GM19372 (cell line): Measurements from ENCODE around the gene PLXNA2.

Source experiments
- ATAC-seq: cut with Tn5 transposase; IDR thresholded peaks from one replicate; pipeline ENCODE4 v1.9.1; 2021; ENCODE audit warnings: mild to moderate bottlenecking, low read depth, moderate library complexity; ENCODE audit not compliant: unreplicated experiment

Gene PLXNA2

DNA sequence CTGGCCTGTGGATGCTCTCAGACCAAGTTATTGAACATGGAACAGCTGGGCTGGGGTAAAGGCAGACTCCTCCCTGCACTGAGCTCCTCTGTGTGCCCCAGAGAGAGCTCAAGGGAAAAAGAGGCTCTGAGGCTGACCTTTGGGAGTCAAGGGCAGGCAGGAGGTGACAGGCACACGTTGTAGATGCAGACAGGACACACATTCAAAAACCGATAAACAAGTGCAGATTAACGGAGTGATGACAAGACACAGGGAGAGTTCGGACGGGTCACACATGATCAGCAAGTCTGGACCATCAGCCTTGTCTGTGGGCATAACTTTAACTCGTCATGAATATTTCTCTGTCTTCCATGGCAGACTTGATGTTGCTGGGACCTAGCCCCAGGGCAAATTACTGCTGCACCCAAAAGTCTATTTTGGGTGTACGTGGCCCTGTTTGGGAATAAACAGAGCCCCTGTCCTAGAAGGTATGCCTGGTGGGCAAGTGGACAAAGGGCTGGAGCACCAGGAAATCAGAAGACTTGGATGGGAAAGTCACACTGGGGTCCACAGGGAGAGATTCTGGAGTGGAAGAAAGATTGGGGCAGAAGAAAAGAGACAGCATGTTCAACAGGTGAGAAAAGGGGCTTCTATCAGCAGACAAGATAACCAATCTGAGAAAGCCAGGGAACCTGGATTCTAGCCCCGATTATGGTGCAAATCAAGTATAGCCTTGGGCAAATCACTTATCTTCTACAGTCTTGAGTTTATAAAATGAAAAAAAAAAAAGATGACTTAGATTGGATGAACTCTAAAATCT lies 74.9 kb downstream of the PLXNA2 start:
- ATAC-seq, result no peak

DNA sequence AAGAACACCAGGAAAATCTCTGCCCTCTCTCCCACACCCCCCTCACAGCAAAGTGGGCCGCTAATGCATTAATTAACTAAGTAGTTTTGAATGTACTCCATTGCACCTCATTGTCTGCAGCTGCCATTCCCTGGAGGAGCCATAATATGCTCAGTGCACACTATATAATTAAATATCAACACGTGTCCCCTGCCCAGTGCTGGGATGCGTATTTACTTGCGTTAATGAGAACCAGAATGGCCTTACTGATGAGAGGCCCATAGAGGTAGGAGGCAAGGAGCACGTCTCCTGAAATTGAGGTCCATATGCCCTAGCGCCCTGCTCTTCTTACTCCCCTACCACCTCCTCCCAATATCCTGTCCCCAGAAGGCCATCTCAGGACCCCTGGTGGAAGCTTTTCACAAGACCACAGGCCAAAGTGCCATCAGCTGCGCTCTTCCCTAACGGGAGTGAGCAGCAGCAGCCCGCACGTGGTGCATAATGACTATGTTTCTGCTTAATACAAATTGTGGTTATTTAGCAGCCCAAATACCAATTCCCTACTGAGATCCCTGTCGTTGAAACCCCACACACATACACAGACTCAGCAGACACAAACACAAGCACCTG lies 76.8 kb downstream of the PLXNA2 start:
- ATAC-seq, result no peak

DNA sequence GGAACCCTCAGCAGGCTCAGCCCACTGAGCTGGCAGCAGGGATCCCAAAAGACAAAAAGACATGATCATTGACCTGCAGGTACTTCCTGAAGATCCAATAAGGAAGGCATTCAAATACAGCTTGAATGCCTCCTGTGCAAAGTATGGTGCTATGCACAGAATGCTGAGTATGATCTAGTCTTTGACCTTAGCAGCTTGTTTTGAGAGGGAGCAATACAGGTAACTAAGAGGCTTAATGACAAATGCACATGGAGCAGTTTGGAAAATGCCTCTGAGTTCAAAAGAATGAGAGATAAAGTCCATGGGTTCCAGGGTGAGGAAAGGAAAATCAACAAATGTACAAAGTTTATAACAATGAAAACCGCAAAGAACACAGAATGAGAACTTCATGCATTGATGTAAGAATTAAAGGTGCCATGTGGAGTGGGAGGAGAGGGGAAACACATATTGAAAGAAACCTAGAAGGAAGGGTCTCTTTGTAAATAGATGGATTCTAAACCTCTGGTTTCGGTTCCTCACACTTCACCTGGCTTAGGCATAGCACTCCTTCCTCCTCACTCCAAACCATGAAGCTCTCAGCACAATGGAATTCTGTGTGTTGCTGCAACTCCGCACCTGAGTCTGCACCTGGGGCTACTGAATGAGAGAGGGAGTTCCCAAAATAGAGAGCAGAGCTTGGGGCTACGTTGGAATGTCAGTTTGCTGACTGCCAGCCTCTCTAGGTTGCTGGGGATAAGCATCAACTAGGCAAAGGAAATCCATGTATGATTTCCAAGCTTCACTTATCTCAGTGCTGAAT lies 77.6 kb downstream of the PLXNA2 start:
- ATAC-seq, result no peak

DNA sequence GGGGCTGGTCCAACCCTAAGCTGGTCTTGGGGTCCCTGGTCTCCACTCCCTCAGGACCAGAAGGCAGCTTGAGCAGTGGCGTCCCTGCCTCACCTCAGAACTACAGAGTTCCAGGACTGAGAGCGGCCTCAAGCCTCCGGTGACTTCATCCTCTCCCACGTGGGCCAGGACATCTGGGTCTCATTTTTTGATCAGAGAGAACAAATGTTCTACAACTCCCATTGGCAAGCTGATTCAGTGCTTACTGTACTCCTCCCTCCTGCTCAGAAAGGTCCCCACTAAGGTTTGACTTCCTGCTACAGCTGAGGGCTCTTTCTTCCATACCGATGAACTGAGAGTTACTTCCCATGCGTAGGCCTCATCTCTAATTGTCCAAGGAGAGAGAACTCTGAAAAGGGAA lies 78.5 kb downstream of the PLXNA2 start:
- no peak for ATAC-seq

DNA sequence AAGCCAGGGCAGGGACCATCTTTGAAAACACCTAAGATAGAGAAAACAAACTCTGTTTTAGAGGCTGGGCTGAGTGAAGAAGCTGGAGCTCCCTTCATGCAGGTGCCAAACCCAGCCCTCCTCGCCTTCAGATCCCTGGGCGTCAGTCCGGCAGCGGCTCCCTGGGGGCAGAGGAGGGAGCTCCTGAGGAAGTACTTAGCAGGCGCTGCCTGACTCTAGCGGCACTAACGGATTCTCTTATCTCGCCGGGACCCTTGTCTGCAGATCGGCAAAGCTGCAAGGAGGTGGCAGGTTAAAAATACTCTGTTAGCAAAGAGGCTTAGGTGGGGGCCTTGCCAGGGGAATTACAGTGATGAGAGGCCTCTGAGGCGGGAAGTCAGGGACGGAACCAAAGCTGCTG lies 79.6 kb downstream of the PLXNA2 start:
- ATAC-seq, result no peak

DNA sequence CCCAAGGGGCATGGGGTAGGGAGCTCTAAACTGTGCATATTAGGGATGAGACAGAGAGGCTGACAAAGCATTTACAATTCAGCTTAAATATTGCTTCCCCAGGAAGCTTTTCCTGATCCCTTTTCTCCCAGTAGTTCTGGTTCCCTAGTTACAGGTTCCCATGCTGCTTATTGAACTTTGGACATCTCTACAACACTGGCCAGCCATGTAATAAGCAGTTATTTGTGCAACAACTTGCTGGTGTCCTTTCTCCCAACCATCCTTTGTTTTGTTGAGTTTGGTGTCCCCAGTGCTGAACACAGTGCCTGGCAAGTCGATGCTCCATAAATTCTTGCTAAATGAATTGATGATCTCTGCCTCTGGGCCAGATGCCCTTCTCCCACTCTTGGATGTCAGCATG lies 80.6 kb downstream of the PLXNA2 start:
- no peak for ATAC-seq

DNA sequence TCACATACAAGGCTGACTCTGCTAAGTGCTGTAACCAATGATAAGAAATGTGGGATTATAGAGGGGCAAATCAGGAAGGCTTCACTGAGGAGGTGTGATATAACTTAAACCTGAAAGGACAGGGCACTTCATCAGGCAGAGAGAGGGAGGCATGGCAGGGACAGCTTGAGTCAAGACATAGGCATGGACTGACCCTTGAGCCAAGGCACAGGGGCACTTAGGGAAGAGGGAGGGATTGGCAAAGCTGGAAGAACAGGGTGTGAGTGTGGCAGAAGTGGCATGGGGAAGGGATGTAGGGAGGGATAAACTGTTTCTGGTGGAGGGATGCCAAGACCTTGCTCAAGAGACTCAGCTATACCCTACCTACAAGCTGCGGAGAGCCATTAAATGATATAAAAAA lies 81.3 kb downstream of the PLXNA2 start:
- no peak for ATAC-seq

DNA sequence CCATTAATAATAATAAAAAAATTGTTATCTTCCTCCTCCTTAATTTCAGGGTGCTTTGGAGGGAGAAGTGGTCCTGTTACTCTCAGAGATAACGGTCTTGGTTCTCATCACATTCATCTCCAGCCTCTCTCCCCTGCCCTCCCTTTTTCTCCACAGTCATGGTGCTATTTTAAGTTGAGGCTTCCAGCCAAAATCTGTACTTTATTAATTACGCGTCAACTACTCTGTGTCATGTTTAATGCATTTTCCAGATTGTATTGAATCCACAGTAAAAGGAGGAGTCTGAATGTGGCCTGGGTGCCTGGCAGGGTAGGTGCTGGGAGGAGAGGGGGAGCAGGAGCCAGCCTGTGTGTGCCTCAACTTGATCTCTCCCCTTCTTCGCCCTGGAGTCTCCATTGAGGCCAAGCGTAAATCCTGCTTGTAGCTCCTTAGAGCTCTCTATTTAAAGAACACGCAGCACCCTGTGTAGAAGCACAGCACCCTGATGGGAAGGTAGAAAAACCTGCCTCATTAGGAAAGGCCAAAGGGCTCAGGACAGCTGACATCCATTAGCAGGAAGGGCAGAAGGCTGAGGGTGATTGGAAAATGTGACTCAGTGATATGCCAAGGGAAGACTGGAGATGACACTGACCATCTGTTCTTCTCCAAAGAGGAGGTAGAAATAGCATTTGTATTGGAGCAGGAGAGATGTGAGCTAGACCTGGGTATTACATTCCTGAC lies 82.4 kb downstream of the PLXNA2 start:
- no peak for ATAC-seq

DNA sequence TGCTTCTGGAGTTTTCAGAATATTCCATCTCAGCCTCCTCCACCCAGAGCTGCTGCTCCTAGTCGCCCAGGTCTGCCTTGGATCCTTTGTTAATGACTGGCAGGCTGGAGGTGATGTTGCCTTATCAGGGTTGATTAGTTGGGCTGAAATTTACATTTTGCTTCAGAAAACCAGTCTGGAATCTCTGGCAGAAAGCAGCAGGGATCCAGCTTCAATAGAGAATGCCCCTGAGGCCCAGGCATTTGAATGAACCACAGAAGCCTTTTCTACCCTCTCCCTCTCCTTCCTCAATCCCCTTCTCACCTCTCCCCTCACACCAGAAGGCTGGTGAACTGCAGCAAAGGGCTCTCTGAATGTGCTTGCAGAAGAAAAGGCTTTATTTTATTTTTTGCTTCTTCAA lies 83.2 kb downstream of the PLXNA2 start:
- no peak for ATAC-seq

DNA sequence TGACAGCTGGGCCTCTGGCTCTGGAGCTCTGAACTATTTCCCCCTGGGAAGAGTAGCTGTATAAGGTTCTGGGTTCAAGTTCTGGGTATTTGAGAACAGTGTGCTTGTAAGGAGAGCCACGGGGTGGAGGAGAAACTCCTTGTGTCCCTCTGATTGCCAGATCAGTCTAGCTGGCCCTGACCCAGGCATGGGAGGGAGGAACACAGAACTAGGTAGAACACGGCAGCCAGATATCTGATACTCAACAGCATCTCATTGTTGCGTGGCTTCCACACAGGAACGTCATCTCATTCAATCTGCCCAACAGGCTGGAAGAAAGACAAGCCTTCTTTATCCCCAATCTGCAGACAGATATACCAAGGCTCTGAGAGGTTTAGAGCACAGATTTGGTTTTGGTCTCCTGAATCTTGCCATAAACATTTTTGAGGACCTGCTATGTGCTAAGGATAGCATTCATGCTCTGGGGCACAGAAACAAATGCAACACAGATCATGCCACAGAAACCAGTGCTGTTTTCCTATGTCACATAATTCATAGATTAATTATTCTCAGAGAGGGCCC lies 83.8 kb downstream of the PLXNA2 start:
- ATAC-seq, result no peak

DNA sequence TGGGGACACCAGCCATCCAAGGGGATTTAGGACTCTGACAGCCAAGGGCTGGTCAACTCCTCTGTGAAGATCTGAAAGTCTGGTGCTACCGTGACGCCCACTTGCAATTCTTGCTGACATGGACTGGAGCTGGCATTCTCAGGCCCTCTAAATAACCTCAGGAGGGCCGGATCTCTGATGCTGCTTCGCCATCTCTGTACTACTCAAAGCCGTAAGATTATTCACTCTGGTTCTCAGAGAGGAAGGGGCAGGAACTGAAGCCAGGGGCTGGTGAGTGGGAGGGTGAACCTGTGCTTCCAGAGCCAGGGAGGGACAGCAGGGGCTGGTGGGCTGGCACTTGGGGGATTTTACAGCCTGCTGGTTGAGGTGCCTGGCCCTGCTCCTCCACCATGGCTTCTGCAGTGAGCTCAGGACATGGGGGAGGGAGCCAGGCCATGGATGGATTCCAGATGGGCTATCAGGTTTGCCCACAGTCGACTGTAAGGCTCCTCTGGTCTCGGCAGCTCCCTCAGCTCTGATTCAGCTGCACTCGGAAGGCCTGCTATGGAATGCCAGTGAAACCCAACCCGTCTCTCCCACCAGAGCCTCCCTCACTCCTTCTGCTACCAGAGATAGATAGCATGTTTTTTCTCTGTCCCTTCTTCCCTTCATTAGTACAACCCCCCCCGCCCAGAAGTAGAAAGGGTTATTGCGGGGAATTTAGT lies 84.5 kb downstream of the PLXNA2 start:
- ATAC-seq, result no peak

DNA sequence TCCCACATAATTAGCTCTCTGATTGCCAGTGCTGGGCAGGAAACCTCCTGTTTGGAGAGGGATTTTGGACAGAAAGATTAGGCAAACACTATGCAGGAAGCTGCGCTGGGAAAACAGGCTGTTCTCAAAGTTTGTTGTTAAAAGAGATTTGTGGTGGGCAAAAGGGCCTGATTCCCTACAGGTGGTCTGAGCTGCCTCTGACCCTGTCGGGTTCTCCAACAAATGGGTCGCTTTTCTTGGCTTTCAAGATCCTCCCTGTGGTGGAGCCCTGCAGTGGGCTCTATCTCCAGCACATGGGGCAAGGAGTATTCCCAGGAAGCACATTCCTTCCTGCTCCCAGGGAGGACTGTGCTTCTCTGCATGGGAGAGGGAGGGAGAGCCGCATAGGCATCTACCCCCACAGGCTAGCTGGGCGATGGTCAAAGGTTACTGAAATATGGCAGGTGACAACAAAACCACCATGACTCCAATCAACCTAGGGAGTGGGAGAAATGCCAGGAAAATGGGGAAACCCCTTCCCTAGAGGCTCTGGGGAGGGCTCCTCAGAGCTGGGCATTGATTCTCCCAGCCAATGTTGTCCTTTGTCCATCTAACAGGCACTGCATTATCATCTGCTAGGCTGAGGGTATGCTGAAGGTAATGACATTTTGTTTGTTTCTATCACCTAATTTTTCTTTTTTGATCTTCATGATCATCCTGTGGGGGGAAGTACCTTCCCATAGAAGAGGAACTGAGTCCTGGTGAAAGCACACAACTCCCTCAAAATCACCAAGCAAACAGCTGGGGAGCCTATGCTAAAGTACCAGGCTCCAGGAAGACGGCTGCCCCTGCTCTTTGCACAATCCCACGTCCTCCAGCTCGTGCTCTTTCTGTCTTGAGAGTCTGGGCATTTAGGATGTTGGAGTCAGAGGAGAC lies 85.3 kb downstream of the PLXNA2 start:
- ATAC-seq, result no peak

DNA sequence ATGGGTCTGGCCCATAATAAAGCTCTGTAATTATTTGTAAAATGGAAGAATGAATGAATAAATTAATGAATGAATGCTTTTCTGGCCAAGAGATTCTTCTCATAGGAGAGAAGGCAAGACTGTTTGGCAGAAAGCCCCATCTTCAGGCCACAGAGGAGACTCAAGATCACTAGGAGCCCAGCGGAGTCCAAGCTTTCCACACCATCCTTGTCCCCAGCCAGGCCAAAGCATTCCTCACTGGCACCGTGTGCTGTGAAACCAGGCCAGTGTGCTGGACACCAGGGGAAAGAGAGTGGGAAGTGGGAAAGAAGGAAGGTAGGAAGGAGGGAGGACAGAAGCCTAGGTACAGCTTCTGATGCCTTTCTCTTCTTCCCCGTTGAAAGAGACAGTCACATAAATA lies 86.4 kb downstream of the PLXNA2 start:
- no peak for ATAC-seq

DNA sequence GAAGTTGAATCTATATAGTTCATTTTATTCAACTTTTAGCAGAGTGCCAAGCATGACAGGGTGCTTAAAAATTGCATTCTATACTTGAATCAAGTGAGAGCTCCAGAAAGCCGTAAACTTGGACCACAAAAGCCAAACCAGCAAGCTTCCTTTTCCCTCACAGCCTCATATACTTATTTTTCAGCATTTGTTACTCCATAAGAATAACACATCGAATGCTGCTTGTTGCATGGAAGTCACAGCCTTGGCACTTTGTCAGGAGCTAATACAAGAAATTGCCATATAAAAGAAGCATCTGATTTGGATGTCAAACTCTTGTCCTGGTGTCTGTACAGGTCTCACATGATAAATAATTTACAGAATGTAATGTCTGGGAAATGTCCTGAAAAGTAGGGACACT lies 87.4 kb downstream of the PLXNA2 start:
- ATAC-seq, result no peak

DNA sequence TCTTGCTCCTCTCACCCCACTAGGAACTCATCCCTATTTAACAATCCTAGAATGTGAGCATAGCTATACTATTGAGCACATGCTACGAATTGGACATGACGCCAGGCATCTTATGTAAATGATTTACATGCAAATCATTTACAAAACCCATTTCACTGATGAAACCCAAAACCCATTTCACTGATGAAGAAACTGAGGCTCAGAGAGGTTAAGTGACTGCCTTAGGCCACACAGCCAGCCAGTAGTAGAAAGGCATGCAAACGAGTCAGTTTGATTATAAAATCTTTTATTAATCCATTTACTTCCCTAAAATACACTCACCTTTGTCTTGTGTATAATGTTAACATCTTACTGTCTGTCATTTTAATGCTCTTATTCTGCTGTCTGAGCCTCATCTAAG lies 87.9 kb downstream of the PLXNA2 start:
- no peak for ATAC-seq

DNA sequence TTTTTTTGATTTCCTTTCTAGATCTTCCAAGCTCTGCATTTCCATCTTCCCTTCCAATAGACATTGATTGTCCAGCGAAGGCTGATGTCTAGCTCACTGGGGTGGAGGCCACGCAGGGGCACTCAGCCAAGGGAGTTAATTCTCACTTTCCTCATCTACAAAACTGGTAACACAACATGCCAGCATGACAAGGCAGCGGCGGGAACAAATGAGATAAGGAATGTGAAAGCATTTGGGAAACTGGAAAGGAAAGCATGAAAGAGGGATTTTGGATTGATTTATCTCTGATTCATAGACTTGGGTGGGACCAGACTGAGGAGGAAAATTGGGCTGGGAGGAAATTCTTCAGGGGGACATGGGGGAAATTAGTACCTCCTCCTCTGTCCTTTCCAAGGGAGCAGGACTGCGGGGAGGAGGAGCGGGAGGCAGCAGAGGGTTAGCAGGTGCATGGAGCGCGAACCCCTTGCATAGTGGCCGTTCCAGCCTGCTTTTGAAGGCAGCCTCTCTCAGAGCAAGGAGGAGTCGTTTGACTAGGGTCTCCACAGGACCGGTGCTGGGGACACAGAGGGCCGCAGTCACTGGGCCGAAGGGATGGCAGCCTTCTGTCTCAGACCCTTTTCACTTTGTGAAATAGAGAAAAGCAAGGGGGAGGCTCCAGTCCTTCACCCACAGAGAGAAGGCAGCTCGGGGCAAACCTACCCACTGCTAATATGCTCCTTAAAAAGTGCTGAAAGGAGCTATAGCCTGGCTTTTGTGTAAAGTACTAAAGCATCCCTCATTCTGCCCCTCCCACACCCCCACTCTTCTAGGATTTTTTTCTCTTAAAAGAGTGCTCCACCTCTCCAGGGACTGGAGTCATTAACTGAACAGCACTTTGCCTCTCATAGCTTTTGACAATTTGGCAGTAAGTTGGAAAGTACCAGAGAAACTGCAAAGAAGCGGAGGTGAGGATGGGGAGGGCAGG lies 89.2 kb downstream of the PLXNA2 start:
- ATAC-seq, result no peak

DNA sequence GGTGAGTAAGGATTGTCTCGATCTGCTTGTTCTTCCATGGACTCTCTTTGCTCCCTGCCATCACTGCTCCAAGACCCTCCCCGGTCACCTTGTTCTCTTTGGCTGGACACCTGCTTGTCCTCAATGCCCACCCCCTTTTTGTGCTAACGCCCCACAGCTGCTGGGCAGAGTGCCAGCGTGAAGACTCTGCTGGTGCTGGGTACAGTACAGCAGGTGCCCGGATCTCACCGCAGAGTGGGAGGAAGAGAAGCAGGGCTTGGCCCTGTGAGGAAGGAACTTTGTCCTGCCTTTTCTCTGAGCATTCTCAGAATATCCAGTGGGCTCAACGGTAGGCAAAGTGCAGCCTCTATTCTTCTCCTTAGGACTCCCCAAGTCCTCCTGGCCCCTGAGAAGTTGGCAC lies 90.1 kb downstream of the PLXNA2 start:
- ATAC-seq, result no peak

DNA sequence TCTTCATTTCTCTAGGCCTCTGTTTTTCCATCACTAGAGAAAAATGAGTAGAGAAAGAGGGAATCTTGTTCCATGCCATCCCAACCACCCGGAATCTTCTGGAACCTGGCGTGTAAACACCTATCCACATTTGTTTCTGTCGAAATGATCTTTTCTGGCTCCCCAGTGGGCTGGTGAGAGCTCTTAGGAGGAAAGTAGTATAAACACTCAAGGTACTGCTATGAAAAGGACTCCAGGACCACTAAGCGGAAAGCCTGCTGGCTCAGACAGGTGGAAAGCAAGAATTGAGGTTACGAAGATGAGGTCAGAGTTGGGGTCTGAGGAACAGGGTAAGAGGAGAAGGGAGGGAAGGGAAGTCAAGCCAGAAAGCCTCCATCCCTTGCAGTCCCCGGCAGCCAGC lies 90.8 kb downstream of the PLXNA2 start:
- no peak for ATAC-seq
